GM18951 (cell line): ENCODE measurements around the gene SUPT20H.

Experiments used
- POLR2A ChIP-seq: IDR thresholded peaks from 4 replicates; pipeline ENCODE4 v1.6.1; 2011; ENCODE audit warnings: mild to moderate bottlenecking; ENCODE audit not compliant: insufficient read length, insufficient read depth; ENCODE audit errors: extremely low read depth
- in situ Hi-C: fragments of 300-500 bp; cut with MboI; formaldehyde crosslinking; loops from one replicate; pipeline ENCODE4 v1.12.0; 2022; ENCODE audit warnings: low sequenced_read_pairs, mixed read lengths, inconsistent platforms; ENCODE audit not compliant: unreplicated experiment

SUPT20H gene

DNA sequence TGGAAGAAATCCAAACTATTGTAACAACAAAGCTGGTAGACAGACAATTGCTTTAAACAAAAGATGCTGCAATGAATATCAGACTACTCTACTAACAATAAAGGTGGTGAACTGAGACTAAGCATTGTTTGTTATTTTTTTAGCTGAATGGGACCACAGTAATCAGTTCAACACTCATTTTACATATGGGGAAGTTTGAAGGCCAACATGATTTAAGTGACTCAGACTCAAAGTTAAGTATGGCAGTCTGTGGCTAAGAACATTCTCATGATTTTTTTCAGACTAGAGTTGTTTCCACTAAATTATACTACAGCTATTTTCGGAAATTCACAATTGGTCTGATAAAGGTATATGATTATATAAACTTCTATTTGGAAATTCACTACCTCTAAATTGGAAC, 48.5 kb downstream of the SUPT20H start:
- no peak for TF ChIP-seq POLR2A
- in situ Hi-C loops: no loop called here

DNA sequence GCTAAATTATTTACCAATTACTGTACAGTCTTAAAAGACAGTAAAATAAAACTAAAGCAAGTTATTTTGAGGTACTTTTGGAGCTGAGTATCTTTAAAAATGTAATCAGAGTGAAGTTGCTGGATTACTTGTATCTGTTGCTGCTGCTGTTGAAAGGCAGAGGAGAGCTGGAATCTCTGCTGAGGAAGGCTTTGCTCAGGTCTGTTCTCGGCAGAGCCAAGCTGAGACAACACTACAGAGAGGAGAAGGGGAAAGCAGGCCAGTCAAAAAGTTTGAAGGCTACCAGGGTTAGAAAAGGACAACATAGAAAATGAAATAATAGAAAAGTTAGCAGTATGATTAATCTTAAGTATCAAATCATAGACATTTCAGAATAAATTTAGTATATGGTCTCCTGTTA, 49.1 kb downstream of the SUPT20H start:
- no peak for TF ChIP-seq POLR2A
- in situ Hi-C loops: no loop called here

DNA sequence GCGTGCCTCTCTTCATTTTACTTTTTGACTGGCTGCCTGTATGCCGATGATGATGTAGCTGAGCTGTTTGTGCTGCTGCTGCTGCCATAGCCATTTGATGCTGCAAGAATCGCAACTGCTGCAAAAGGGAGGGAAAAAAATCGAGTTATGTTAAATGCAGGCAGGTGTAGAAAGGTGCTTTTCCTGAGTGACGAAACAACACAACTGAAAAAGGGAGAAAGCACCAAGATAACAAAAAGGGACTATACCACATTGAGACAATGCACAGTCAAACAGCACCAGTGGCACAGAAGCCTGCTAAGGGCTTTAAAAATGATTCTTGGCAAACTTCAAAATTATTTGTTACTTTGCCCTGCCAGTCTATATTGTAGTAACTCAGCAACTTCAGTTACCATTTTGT, 49.8 kb downstream of the SUPT20H start:
- no peak for TF ChIP-seq POLR2A
- in situ Hi-C loops: no loop called here

DNA sequence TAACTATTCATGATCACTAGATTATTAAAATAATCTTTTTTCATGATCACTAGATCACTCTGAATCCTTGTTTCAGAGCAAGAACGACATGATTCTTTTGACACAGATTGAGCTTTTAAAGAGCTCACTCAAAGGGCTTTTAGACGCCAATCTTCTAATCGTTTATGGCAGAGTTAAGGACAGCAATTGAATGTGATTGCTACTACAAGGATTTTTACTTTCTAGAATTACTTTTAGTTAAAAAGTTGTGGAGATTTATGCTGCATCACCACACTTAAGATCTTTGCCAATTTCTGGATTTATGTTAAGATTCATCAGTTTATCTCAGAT, 57.6 kb downstream of the SUPT20H start:
- TF ChIP-seq POLR2A: no peak
- in situ Hi-C loops: no loop called here

DNA sequence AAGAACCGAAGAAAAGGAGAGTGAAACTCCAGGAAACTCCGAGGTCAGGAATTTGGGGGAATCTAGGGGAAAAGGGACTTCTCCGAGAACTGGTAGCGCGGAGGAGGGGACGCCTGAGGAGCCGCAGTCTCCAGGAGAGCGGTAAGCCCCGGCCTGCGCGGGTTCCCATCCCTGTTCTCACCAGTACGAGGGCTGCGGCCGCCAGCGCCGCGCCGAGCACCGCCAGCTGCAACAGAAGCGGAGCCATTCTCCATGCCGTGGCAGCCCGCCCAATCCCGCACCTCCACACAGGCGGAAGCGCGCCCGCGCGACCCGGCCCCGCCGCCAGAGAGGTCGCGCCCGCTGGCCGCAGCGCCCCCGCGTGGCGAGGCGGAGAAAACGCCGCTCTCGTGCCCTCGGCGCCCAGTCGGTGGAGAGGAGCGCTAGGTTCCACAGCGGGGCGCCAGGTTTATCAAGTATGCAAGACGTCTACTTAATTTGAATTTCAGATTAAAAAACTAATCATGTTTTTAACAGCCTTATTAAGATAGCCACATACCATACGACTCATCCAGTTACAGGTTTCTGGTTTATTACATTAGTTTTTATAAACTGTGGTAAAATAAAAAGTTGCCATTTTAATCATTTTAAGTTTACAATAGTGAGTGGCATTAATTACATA, 60.3 kb downstream of the SUPT20H start, which contains the start of gene ALG5:
TSS of gene ALG5 (minus strand) at position 287 of the 661 bp plus-strand sequence. CDS start at position 247, 40 bp downstream.
- TF ChIP-seq POLR2A: peak; percentile 96
- in situ Hi-C loops: no loop called here

DNA sequence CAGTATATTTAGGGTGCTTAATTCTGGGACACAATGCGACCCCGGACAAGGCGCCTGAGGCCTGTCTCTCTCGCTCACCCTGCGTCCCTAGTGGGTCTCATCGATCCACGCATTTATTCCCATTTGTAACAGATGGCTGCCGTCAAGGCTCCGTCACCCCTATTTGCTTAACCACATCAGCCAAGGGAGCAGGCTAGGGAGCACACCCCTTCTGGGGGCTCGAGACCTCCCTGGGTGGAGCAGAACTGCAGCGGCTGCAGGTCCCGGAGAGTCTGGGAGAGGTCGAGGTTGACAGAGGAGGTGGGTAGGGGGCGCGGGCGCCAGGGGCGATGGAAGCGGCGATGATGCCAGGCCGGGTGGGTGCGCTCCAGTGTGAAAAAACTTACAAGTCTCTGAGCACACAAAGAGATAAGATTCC, 60.9 kb downstream of the SUPT20H start:
- in situ Hi-C loops: no loop called here
- TF ChIP-seq POLR2A: no peak

DNA sequence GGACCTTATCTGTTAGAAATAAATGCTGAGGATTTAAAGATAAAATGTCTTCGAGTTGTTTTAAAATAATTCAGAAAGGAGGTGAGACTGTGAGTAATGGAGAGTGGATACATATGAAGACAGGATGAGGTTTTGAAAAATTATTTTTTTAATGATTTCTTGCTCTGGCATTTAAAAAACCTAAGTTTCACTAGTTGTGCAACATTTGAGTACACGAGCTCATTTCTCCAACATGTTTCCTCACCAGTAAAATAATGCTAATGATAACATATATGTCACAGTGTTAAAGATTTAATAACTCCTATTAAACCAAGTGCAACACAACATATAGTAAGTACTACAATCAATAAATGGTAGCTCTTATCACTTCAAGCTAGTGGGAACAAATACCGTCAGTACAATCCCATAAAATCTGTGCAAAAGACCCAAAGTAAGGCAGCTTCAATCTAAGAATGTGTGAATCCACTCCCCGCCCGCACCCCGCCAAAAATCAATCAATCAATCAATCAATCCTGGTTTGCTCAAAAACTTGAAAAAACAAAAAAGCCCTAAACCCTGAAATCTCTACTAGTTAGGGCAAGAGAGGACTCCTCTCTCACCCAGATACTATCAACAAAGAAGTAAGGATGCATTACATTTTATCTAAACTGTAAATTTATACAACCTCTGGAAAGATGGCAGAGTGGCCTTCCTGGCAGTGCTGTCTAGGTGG, 61.6 kb downstream of the SUPT20H start:
- in situ Hi-C loops: no loop called here

DNA sequence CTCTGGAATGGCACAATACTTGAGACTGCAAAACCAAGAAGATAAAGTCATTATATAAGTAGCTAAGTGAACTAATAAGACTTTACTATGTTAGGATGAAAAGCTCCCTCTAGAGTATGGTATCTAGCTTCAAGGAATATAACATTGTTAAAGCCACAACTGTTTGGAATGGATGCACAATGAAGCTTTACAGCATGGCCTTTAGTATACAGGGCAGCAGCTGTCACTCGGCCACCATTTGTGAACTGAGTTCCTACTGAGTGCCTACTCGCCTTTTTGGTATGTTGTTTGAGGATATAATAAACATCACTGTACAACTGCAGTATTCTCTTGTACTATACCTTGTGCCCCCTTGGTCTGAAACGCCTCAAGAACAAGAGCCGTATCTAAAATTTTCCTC, 67.1 kb downstream of the SUPT20H start:
- in situ Hi-C loops: no loop called here
- no peak for TF ChIP-seq POLR2A

More for the DNA sequence above, 61.6 kb downstream of the SUPT20H start:
- no peak for TF ChIP-seq POLR2A

DNA sequence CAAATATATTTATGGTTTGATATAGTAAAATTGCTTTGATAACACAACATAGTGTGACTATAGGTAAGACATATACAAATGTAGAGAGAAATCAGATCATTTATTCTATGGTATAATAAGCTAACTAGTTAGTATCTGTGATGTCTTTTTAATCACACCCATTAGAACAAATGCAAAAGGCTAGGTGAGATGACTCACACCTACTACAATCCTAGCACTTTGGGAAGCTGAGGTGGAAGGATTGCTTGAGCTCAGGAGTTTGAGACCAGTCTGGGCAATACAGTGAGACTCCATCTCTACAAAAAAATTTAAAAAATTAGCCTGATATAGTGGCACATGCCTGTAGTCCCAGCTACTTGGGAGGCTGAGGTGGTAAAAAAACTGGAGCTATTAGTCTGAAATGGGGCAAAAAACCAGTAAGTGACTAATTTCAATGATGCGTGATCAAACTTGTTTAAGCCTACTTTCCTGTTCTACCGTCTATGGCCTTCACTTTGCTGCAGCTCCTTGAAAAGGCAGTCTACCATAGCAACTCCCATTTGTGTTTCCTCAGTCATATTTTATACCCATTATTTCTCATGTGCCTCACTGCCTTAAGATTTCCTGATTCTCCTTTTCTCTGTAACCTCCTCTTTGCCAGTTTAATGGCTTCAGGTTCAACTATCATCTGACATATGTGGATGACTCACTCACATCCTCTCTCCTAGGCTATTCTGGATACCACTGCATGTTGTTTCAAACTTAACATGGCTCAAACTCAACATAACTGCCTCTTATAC, 72.8 kb downstream of the SUPT20H start:
- TF ChIP-seq POLR2A: no peak
- in situ Hi-C loops: loop anchor here (10.0 kb wide), 1 partner anchor 132 kb away; no protein-coding TSS in a partner anchor

DNA sequence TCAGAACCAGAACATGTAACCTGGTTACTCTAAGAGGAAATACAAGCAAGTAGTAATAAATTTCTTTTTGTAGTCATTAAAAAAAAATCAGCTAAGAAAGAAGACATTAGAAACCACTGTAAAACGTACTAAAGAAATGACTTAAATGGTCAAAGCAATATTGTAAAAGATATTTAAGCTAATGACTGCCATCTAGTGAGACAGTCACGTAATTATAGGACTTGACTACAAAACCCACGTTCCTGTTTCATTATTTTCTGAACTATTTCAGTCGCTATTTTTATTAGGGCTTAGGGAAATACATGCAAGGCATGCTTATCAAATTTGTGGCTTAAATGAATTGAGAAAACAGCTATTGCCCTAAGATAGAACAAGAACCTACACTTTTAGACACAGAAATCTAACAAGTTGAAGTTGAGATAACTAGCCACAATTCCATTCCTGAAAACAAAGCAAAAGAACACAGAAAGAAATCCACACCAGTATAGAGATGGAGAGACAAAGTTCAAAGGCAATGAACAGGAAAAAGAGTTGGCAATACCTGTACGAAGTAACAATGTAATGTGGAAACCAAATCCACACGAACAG, 78.2 kb downstream of the SUPT20H start:
- TF ChIP-seq POLR2A: no peak
- in situ Hi-C loops: loop anchor here (10.0 kb wide), 1 partner anchor 126 kb away; no protein-coding TSS in a partner anchor

DNA sequence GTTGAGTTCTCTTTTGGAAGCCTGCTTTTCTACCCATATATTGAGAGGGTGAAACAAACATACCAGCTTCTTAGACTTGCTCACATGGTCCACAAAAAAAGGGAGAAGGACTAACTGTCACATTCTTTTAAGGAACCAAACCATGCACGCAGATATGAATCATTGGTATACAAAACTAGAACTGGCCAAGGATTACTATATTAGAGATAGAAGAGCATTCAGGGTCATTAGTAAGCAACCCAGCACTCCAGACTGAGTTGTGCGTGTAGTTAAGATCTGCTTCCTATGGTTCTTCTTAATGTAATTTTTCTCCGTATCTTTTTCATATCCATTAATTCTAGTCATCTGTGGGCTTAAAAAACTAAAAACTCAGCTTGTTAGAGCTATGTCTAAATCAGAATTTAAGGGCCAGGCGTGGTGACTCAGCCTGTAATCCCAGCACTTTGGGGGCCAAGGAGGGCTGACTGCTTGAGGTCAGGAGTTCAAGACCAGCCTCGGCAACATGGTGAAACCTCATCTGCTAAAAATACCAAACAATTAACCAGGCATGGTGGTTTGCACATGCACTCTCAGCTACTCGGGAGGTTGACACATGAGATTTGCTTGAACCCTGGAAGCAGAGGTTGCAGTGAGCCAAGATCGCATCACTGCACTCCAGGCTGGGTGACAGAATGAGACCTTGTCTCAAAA, 80.0 kb downstream of the SUPT20H start:
- in situ Hi-C loops: loop anchor here (10.0 kb wide), 1 partner anchor 125 kb away; no protein-coding TSS in a partner anchor
- no peak for TF ChIP-seq POLR2A

DNA sequence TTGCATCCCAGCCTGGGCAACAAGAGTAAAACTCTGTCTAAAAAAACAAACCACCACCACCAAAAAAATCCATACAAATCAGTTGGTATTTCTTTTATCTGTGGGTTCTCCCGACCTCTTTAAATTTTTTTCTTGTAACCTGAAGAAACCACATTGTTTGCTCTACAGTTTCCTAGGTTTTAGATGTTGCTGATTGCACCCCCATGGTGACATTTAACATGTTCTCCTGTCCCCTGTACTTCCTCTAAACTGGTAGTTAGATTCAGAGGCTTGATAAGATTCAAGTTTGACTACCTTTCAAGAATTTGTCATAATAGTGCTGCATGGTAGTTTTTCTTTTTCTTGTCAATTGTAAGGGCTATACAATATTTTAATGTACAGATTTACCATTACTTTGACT, 84.3 kb downstream of the SUPT20H start:
- TF ChIP-seq POLR2A: no peak
- in situ Hi-C loops: no loop called here
